Measurements from ENCODE around the gene PPM1L.
A peak's percentile ranks its signal among the peaks of the same experiment; 100 is the strongest.

Gene PPM1L

DNA sequence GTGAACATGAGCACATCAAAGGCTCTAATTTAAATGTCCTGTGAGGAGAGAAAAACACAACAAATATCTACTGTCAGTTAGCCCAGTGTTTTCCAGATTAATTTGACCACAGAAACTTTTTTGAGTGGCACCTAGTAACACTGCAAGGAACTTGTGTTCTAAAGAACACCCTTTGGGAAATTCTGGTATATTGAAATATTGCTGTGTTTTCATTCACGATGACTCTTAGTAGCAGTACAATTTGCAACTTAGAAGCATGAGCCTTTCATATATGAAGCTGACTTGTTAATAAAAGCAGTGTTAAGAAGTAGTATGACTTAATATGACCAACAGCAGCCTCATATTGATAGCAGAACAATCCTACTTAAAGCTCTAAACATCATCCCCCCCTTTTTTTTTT, 317.1 kb downstream of the PPM1L start:
- Histone ChIP-seq H3K36me3 (ENCODE audit: insufficient read depth, low read length) (no peaks in the 10 kb centered on the region), H3K79me2 (ENCODE audit: insufficient read depth, low read length) (no peaks in the 10 kb centered on the region), H3K4me1 (ENCODE audit: insufficient read depth, low read length) (peaks cover 36% of the 10 kb centered on the region), H3K9ac (ENCODE audit: low read depth, low read length) (no peak overlapping the region), H3K4me3 (ENCODE audit: low read depth in 1 of 2, low read length in 2 of 2) (no peak overlapping the region), H3K27ac (ENCODE audit: low read length) (no peak overlapping the region), H4K20me1 (ENCODE audit: insufficient read depth, low read length) (no peaks in the 10 kb centered on the region), H2AFZ (ENCODE audit: low read depth, low read length) (no peak overlapping the region), H3K9me3 (ENCODE audit: insufficient read depth, low read length, severe bottlenecking) (no peaks in the 10 kb centered on the region), H3K4me2 (ENCODE audit: insufficient read depth, low read length) (no peak overlapping the region), H3K27me3 (ENCODE audit: insufficient read depth, low read length, poor library complexity) (no peaks in the 10 kb centered on the region)
- TF ChIP-seq, protein P1, sequence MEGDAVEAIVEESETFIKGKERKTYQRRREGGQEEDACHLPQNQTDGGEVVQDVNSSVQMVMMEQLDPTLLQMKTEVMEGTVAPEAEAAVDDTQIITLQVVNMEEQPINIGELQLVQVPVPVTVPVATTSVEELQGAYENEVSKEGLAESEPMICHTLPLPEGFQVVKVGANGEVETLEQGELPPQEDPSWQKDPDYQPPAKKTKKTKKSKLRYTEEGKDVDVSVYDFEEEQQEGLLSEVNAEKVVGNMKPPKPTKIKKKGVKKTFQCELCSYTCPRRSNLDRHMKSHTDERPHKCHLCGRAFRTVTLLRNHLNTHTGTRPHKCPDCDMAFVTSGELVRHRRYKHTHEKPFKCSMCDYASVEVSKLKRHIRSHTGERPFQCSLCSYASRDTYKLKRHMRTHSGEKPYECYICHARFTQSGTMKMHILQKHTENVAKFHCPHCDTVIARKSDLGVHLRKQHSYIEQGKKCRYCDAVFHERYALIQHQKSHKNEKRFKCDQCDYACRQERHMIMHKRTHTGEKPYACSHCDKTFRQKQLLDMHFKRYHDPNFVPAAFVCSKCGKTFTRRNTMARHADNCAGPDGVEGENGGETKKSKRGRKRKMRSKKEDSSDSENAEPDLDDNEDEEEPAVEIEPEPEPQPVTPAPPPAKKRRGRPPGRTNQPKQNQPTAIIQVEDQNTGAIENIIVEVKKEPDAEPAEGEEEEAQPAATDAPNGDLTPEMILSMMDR (IDR thresholded peaks at IDR 0.05; ENCODE audit: borderline replicate concordance, extremely low read depth, low read length, poor library complexity, severe bottlenecking) = no peak
- TF ChIP-seq EZH2 (IDR thresholded peaks at IDR 0.05; ENCODE audit: borderline replicate concordance, low read depth, low read length, severe bottlenecking) = no peak
- ATAC-seq (ENCODE audit: insufficient read depth, low read depth) (no peak), DNase-seq (no peak)

DNA sequence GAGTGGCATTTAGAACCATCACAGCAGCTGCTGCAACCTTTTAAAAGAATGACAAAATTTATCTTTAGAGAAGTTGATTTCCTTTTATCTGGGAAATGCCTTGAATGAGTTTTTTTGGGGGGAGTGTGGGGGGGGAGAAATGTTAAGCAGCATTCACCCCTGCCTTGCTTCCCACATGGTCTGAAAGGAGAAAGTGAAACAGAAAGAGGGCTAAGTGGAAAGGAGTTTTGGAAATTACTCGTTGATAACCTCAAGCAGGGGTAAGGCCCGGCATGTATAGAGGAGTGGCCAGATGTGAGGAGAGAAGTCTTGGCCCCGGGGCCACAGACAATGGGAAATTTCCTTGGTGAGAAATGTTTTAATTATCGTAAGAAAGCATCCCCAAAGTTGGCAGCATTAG, 325.6 kb downstream of the PPM1L start:
- Histone ChIP-seq H3K27ac (ENCODE audit: low read length) (peak overlapping the region; percentile 49), H3K4me3 (ENCODE audit: low read depth in 1 of 2, low read length in 2 of 2) (no peak overlapping the region)
- TF ChIP-seq, protein P1 (IDR thresholded peaks at IDR 0.05; ENCODE audit: borderline replicate concordance, extremely low read depth, low read length, poor library complexity, severe bottlenecking) = no peak
- TF ChIP-seq EZH2 (IDR thresholded peaks at IDR 0.05; ENCODE audit: borderline replicate concordance, low read depth, low read length, severe bottlenecking) = no peak

GRCh38 chr3:161082063-161082462, 326.0 kb downstream of the PPM1L start:
- Histone ChIP-seq H3K4me3 (ENCODE audit: low read depth in 1 of 2, low read length in 2 of 2) (no peak overlapping the region), H2AFZ (ENCODE audit: low read depth, low read length) (peak overlapping the region; percentile 26; the same call in 1 of the 2 replicates), H3K79me2 (ENCODE audit: insufficient read depth, low read length) (no peaks in the 10 kb centered on the region), H4K20me1 (ENCODE audit: insufficient read depth, low read length) (no peaks in the 10 kb centered on the region), H3K9ac (ENCODE audit: low read depth, low read length) (no peak overlapping the region), H3K4me1 (ENCODE audit: insufficient read depth, low read length) (peaks cover 10% of the 10 kb centered on the region), H3K27me3 (ENCODE audit: insufficient read depth, low read length, poor library complexity) (no peaks in the 10 kb centered on the region), H3K36me3 (ENCODE audit: insufficient read depth, low read length) (no peaks in the 10 kb centered on the region), H3K4me2 (ENCODE audit: insufficient read depth, low read length) (no peak overlapping the region), H3K9me3 (ENCODE audit: insufficient read depth, low read length, severe bottlenecking) (no peaks in the 10 kb centered on the region), H3K27ac (ENCODE audit: low read length) (peak overlapping the region; percentile 49)
- DNase-seq (no peak), ATAC-seq (ENCODE audit: insufficient read depth, low read depth) (peak; percentile 50)
- no peak for TF ChIP-seq EZH2 (IDR thresholded peaks at IDR 0.05; ENCODE audit: borderline replicate concordance, low read depth, low read length, severe bottlenecking)
- TF ChIP-seq, protein P1 (IDR thresholded peaks at IDR 0.05; ENCODE audit: borderline replicate concordance, extremely low read depth, low read length, poor library complexity, severe bottlenecking) = no peak

More for the DNA sequence above, 325.6 kb downstream of the PPM1L start:
- no peak overlapping the region for H3K4me2 ChIP-seq (ENCODE audit: insufficient read depth, low read length)
- no peaks in the 10 kb centered on the region for H3K36me3 ChIP-seq (ENCODE audit: insufficient read depth, low read length)
- H4K20me1 ChIP-seq (ENCODE audit: insufficient read depth, low read length) = no peaks in the 10 kb centered on the region
- no peaks in the 10 kb centered on the region for H3K79me2 ChIP-seq (ENCODE audit: insufficient read depth, low read length)
- no peak overlapping the region for H3K9ac ChIP-seq (ENCODE audit: low read depth, low read length)
- no peaks in the 10 kb centered on the region for H3K9me3 ChIP-seq (ENCODE audit: insufficient read depth, low read length, severe bottlenecking)
- DNase-seq (peak; percentile 32), ATAC-seq (ENCODE audit: insufficient read depth, low read depth) (peak; percentile 84)
- H3K27me3 ChIP-seq (ENCODE audit: insufficient read depth, low read length, poor library complexity) = no peaks in the 10 kb centered on the region
- H2AFZ ChIP-seq (ENCODE audit: low read depth, low read length) = peak overlapping the region; percentile 26; the same call in 1 of the 2 replicates
- peaks cover 10% of the 10 kb centered on the region for H3K4me1 ChIP-seq (ENCODE audit: insufficient read depth, low read length)

DNA sequence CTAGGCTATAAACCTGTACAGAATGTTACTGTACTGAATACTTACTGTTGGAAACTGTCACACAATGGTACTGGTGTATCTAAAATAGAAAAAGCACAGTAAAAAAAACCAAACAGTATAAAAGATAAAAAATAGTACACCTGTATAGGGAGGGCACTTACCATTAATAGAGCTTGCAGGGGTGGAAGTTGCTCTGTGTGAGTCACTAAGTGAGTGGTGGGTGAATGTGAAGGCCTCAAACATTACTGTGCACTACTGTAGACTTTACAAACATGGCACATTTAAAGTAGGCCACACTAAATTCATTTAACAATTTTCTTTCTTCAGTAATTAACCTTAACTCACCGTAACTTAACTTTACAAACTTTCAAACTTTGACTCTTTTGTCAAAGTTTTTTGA, 327.1 kb downstream of the PPM1L start:
- Histone ChIP-seq H3K79me2 (ENCODE audit: insufficient read depth, low read length) (no peaks in the 10 kb centered on the region), H3K27me3 (ENCODE audit: insufficient read depth, low read length, poor library complexity) (no peaks in the 10 kb centered on the region), H2AFZ (ENCODE audit: low read depth, low read length) (no peak overlapping the region), H3K36me3 (ENCODE audit: insufficient read depth, low read length) (no peaks in the 10 kb centered on the region), H4K20me1 (ENCODE audit: insufficient read depth, low read length) (no peaks in the 10 kb centered on the region), H3K4me2 (ENCODE audit: insufficient read depth, low read length) (no peak overlapping the region), H3K4me1 (ENCODE audit: insufficient read depth, low read length) (peaks cover 10% of the 10 kb centered on the region), H3K9ac (ENCODE audit: low read depth, low read length) (no peak overlapping the region), H3K27ac (ENCODE audit: low read length) (no peak overlapping the region), H3K9me3 (ENCODE audit: insufficient read depth, low read length, severe bottlenecking) (no peaks in the 10 kb centered on the region), H3K4me3 (ENCODE audit: low read depth in 1 of 2, low read length in 2 of 2) (no peak overlapping the region)
- no peak for DNase-seq
- ATAC-seq (ENCODE audit: insufficient read depth, low read depth) = no peak
- TF ChIP-seq, protein P1 (IDR thresholded peaks at IDR 0.05; ENCODE audit: borderline replicate concordance, extremely low read depth, low read length, poor library complexity, severe bottlenecking) = no peak
- TF ChIP-seq EZH2 (IDR thresholded peaks at IDR 0.05; ENCODE audit: borderline replicate concordance, low read depth, low read length, severe bottlenecking) = no peak
